CD1c-positive myeloid dendritic cell (primary cell): Measurements from ENCODE around the gene LPP.
"Not testable (repeated sequence)": the region's sequence is repeated elsewhere in the genome, so short reads cannot be mapped to it uniquely, and the experiment has no call there.

Source experiments
- DNase-seq: peaks from one replicate; pipeline ENCODE4 v3.0.0-alpha.2; 2016; ENCODE audit errors: extremely low spot score

Gene LPP, protein sequence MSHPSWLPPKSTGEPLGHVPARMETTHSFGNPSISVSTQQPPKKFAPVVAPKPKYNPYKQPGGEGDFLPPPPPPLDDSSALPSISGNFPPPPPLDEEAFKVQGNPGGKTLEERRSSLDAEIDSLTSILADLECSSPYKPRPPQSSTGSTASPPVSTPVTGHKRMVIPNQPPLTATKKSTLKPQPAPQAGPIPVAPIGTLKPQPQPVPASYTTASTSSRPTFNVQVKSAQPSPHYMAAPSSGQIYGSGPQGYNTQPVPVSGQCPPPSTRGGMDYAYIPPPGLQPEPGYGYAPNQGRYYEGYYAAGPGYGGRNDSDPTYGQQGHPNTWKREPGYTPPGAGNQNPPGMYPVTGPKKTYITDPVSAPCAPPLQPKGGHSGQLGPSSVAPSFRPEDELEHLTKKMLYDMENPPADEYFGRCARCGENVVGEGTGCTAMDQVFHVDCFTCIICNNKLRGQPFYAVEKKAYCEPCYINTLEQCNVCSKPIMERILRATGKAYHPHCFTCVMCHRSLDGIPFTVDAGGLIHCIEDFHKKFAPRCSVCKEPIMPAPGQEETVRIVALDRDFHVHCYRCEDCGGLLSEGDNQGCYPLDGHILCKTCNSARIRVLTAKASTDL

DNA sequence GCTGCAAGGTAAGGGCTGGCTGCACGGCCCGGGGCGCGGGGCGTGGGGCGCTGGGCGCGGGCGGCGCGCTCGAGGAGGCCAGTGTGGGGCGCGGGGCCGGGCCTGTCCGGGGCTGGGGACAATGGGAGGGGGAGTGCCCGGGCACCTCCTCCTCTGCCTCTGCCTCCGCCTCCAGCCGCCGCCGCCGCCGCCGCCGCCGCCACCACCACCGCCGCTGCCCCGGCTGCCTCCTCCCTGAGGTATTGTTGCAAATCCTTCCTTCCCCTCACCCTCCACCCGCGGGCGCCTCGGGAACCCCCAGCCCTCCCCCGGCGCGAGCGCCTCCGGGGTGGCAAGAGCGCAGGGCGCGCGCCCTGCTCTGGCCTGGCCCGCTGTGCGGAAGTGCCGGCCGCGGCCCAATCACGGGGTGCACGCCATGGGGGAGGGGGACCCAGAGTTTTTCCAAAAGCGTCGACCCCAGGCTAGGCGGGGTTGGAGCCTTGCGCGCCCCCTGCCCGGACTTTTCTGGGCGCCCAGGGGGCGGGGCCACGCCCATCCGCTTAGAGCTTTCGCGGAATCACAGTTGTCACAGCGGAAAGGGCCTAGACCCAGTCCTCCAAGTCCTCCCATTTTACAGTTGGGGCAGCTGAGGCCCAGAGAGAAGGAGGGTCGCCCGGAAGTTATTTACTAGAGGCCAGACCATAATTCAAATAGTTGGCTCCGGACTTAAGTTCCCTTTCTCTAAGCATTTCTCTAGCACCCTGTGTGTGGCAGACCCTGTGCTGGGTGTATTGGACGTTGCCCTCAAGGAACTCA lies at the start of gene LPP:
TSS of gene LPP (plus strand) at position 144 of the 795 bp plus-strand sequence. CDS start 251,964 bp downstream, outside the sequence.
- DNase-seq: peak; percentile 91

DNA sequence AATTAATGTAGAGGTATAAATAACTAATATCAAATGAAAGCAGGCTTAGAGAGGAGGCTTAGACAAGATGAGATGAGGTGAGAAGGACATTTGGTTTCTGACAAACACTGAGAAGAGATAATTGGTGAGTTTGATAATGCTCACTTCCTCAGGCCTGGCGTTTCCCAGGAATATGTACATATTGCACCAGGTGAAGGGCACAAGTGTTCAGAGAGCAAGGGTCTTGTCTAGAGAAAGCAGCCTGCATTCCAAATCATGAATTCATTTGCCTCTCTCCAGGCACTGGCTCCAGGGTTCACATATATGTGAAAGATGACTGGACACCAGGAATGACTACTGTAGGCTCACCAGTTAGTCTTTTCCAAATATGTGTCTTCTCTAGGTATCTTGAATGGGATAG lies 48.0 kb upstream of the LPP start:
- no peak for DNase-seq

DNA sequence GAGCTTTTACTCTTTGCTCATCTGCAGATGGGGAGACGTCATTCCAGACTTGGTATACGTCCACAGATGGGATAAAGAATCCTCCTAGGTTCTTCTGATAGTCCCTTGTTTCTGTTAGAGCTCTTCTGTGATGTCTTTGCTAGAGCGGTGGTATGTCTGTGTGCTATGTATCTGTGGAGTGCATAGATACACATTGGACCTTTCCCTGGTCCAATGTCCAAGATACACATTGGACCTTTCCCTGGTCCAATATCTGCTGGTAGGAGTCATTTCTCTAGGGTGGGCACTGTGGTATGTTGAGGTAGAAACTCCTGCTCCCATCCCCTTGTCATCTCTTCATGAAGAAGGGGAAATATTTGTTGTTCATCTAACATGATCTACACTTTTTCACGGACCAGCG lies 47.5 kb upstream of the LPP start:
- DNase-seq: no peak

DNA sequence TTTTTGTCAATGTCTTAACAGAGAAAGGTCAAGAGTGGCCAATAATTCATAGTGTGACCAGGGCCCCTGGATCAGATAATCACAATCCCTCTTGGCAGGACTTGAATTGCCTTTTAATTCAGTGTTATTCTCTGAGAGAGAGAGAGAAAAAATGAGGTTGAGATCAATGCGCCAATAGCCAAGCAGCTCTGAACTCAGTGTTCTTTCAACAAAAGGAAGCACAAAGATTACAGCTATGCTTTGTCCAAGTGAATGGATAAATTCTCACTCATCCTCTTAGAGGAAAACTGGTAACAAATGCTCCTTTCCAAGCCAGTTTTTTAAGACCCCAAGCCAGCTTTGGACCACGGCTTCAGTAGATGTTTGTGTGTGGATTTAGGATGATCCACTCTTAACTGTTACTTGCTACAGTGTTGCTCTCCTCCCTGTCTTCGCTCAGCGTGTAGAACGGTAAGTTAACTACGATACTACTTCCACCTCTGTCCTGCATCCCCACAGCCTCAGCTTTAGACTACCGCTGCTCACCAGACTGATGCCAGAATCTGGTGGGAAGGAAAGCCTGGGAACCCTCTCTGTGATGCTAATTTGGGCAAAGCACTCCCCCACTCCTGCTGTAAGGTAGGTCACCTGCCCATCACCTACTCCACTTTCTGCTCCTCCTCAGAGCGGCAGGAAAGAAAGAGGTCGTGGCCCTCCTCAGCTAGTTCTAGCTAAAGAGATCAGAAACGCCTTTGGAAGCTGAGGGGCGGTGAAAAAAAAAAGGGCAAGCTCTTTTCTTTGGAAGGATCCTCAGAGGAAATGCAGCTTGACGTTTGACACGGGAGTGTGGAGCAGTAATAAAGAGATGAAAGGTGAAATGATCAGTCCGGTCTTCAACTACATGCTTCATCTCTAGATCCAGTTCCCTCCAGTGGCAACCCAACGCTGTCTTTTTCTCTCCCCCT lies 46.8 kb upstream of the LPP start:
- DNase-seq: no peak

DNA sequence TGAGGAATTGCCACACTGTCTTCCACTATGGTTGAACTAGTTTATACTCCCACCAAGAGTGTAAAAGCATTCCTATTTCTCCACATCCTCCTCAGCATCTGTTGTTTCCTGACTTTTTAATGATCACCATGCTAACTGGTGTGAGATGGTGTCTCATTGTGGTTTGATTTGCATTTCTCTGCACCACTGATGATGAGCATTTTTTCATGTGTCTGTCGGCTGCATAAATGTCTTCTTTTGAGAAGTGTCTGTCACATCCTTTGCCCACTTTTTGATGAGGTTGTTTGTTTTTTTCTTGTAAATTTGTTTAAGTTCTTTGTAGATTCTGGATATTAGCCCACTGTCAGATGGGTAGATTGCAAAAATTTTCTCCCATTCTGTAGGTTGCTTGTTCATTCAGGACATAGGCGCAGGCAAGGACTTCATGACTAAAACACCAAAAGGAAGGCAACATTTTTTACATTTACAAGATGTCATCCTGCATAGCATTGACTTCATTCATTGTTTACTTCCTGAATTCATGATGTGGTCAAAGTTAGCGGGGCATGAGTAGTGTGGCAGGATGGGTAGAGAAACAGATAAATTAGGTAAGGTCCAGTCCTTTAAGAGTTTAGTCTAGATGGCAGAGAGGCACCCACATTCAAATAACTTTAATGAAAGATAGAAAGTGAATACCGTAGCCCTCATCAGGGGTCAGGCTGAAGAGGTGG lies 45.1 kb upstream of the LPP start:
- no peak for DNase-seq

DNA sequence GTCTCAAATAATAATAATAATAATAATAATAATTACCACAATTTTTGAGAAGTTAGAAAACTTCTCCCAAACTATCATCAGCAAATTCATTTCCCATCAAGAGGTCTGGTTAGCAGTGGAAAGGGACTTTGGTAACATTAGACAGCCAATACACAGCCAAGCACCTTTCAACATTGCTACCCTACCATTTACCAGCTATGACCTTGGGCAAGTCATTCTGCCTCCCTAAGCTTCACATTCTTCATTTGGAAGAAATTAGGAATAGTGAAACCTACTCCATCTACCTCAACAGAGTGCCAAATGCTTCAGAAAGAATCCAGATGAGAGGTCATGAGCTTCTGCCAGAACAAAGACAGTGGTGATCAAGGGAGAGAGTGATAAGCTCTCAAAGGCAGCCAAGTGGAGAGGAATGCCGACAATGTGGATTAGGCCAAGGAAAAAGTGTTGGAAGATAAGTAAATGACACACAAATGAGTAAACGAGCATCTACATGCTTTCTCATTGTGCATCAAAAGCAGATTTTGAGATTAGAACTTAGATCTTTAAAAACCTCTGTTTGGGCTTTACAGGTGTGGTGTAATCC lies 42.9 kb upstream of the LPP start:
- no peak for DNase-seq

DNA sequence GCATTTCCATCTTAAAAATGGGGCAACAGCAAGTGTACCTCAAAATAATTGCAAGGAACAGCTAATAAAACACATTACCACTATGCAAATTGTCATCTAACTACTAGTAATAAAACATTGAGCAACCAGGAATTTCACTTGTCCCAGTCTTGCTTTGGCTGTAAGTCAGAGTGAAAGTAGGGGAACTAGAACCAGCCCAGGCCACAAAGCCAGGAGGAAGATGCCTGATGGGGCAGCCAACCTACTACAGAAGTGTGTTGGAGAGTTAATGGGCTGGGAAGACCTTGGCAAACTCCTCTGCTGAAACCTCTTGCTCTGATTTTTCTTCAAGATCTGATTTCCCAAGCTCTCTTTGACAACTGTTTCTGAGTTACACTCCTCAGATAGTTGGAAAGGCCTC lies 40.2 kb upstream of the LPP start:
- peak; percentile 51 for DNase-seq

DNA sequence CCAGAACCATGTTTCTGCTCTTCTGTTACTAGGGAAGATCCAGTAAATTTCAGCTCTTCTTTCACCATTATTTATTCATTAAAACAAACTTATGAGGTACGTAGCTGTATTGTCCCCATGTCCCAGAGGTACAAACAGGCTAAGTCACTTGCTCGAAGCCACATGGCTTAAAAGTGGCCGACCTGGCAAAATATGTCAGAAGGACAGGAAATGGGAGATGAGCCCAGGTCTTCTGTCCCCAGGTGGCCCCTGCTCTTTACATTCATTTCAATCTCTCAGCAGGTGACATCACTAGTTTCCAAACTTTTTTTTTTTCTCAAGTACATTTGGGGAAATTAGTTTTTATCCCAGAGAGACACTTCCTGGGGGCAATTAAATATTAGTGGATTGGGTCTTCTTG lies 34.1 kb upstream of the LPP start:
- no peak for DNase-seq

DNA sequence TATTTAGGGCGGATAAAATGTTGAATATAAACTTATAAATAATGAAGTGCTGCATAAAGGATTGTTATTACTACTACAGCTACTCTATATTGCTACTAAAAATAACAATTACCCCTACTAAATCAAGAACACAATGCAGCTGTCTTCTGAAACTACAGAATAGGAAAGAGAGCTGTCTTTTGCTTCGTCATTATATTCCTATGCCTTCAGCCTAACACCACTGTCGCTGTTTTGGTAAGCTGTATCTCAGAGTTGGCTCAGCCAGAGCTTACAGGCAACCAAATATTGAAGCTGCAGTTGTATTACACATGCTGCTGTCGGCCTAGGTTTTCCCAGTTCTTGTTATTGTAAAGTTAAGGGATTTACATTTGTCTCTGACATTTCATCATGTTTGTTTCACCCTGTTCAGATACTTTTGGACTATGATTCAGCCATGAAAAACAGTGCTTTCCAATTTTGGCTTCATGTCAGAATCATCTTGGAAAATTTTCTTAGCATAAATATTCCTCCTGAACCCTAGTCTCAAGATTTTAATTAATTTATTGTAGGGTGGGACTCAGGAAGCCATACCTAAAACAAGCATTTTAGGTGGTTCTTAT lies 31.3 kb upstream of the LPP start:
- DNase-seq: no peak

DNA sequence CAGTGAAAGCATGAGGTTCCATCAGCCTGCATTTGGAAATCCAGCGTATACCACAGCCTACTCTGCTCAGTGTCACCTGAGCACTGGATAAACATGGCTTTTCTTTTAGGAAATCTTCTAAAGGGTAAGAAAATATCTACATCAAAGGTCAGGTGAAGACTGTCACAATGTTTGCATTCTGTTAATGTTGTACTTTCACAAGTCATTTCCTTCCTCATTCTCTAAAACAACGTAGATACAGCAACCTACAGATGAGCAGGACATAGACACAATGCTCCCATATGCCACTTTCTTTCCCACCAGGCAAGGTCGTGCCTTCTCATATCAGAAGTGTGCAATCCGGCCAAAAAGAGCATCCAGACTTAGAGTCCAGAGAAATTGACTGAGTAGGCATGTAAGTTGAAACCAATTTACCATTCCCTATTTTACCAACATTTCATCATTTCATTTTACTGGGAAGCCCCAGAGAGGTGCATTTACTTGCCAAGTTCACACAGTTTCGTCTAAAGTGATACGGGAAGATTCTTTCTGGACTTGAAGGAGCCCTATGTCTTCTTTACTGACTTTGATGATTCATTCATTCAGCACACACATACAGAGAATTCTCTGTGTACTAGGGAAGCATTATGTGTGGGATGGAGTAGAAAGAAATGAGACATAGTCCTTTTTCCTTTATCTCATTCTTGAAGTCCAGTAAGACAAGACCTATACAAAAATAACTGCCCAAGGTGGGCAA lies 30.6 kb upstream of the LPP start:
- peak; percentile 69 for DNase-seq

DNA sequence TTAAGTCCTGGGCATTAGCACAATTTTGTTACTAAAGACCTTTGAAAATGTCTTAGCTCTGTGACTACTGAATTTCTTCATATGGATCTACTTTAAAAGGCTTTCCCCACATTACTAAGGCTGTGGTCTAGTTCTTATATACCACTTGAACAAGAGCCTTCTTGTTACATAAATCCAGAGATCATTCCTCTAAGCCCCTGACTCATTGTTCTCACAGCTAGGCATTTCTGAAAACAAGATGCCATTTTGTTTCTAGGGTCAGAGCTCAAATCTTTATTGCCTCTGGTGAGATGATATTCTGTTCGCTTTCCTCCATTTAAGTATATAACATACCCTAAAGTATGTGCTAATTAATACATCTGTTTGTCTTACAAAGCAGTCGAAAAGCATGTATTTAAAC lies 29.8 kb upstream of the LPP start:
- no peak for DNase-seq

DNA sequence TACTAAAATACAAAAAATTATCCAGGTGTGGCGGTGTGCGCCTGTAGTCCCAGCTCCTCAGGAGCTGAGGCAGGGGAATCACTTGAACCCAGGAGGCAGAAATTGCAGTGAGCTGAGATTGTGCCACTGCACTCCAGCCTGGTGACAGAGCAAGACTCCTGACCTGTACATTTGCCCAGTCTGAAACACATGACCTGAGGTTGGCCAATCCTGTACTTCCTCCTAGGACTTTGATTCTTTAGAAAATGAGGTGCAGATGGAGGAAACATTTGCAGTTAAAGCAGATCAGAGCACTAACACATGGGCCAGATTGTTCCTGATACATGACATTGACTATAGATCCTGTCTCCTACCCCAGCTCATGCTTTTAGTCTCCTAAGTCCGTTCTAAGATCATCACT lies 28.9 kb upstream of the LPP start:
- DNase-seq: peak; percentile 51

DNA sequence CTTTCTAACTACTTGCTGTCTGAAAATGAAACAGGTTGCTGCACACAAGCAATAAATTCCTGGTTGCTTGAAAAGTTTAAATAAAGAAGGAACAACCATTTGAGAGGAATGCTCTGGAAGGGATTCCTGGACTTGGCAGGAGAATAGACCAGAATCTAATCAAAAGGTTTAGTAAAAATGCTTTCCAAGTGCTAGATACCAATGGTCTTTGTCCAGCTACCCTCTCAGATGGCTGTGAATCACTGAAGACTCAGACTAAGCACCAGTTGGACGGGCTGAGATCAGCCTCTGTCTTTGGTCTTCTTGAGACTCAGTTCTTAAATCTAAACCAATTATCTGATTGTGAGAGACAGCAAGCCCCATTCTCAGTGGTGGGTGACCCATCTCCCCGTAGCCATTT lies 27.7 kb upstream of the LPP start:
- no peak for DNase-seq

DNA sequence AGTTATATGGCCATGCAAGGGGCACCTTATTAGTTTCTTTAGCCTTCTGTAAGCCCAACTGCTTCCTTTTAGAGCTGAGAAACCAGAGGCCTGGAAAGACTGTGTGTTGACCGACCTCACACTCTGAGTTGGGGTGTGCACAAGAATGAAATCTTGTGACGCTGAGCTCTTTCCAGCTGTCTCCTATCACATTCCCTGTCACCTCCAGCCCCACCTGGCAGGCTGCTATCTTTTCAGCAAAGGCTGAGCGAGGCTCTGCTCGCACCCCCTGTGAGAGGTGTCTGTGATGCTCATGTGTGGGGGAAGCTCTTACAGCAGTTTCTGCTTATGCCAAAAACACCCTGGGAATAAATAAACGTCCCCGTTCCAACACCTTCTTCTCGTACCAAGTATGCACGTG lies 27.0 kb upstream of the LPP start:
- DNase-seq: no peak

DNA sequence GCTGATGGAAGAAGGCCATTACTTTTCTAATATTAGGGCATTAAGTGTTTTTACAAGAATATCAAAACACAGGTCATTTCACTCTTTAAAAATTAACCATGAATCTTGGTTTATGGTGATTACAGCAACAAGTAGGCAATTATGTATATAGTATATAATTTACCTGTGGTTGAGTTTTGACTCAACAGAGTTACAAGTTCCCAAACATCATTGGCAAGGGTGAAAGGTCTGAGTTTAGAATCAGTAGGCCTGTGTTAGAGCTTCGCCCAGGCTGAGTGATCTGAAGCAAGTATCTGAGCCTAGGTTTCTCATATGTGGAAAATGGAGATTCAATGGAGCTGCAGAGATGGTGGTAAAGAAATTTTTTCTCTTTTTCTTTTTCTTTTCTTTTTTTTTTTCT lies 25.1 kb upstream of the LPP start:
- no peak for DNase-seq

DNA sequence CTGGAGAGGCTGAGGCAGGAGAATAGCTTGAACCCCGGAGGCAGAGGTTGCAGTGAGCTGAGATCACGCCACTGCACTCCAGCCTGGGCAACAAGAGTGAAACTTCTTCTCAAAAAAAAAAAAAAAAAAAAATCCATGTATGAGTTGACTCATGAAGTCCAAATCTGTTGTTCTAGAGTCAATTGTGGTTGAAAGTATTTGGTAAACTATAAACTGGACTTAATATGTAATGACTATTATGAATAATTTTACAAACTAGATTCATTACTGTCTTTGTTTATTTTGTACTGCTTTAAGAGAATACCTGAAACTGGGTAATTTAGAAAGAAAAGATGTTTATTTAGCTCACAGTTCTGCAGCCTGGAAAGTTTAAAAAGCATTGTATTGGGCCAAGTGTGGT lies 22.9 kb upstream of the LPP start:
- not testable (repeated sequence) for DNase-seq

DNA sequence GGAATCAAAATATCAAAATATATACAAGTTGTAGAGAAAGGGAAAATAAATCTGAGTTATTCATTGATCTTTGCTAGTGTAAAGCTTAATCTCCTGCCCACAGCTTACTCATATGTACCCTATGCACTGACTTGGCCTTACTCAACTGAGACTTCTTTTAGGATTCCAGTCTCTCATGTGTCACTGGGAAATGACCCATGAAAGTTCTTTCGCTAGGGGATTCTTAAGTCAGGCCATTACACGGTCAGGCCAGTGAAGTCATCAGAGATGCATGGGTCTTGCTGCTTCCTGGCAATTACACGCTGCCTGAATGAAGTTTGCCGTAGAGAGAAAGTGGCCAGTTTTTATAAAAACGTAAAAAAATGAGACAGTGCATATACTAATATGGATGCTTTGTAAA lies 20.7 kb upstream of the LPP start:
- no peak for DNase-seq

DNA sequence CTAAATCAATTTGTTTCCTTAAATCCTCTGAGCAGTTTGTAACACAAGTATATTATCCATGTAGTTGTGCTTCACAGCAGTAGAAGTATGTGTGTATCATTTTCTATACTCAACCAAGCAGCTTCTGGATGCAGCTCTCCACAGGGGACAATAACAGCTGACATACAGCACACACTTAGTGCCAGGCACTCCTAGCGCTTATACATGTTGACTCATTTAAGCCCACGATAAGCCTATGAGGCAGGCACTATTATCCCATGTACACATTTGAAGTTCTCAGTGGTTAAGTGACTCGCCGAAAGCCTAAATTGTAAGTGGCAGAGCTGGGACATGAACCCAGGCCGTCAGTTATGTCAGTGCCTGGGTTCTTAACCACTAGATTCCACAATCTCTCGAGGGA lies 20.3 kb upstream of the LPP start:
- DNase-seq: no peak

DNA sequence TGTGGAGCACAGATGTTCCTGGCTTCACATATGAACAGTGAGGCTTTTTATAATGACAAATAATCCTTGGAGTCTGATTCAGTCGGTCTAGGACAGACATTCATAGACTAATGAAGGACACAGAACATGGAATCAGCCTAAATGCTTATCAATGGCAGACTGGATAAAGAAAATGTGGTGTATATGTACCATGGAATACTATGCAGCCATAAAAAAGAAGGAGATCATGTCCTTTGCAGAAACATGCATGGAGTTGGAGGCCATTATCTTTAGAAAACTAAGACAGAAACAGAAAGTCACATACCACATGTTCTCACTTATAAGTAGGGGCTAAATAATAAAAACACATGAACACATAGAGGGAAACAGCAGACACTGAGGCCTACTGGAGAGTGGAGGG lies 19.9 kb upstream of the LPP start:
- DNase-seq: no peak

DNA sequence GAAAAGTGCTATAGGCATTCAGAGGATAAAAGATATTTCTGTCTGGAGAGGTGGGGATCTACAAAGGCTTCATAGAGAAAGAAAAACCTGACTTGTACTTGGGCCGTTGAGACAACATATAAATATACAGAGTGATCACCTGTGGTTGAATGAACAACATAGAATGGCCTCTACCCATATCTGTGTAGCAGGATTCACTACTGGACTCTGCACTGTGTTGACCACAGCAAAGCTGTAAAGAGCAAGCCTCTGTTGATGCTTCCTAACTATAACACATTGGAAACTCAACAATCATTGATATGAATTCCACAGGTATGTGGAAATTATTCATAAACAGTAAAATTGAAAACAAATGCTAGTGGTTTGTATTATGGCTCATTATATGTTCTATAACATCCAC lies 19.1 kb upstream of the LPP start:
- no peak for DNase-seq
